DND-41 (cell line): ENCODE measurements around the gene ZNF571.

Source experiments
- ATAC-seq: fragments of 200-7000 bp; cut with Tn5 transposase; 3 replicates; pipeline ENCODE4 v1.9.1; 2021; ENCODE audit warnings: low read depth; ENCODE audit not compliant: insufficient read depth
- DNase-seq: peaks from one replicate; pipeline ENCODE4 v3.0.0-alpha.2; 2020
- H2AFZ ChIP-seq: 2 replicates; pipeline ENCODE4 v1.6.0; 2012; ENCODE audit warnings: low read depth, low read length
- H3K27ac ChIP-seq: 2 replicates; pipeline ENCODE4 v1.5.1; 2012; ENCODE audit warnings: low read length, inconsistent platforms
- H3K27me3 ChIP-seq: fragments of 200-600 bp; sonication (generic); 2 replicates; pipeline ENCODE4 v1.6.0; 2012; ENCODE audit warnings: low read length, mild to moderate bottlenecking, inconsistent platforms; ENCODE audit not compliant: insufficient read depth, poor library complexity
- H3K36me3 ChIP-seq: 2 replicates; pipeline ENCODE4 v1.5.1; 2012; ENCODE audit warnings: low read length, inconsistent platforms; ENCODE audit not compliant: insufficient read depth
- H3K4me1 ChIP-seq: 2 replicates; pipeline ENCODE4 v1.5.1; 2012; ENCODE audit warnings: mild to moderate bottlenecking, low read length; ENCODE audit not compliant: insufficient read depth
- H3K4me2 ChIP-seq: 2 replicates; pipeline ENCODE4 v1.6.0; 2012; ENCODE audit warnings: mild to moderate bottlenecking, moderate library complexity, low read length, inconsistent platforms; ENCODE audit not compliant: insufficient read depth
- H3K4me3 ChIP-seq, 2 experiments: fragments of 200-600 bp in 1 of 2; shearing (Covaris generic) in 1 of 2; 2 replicates each; pipeline ENCODE4 v1.5.1; 2012 to 2016; ENCODE audit warnings: inconsistent platforms in 2 of 2, low read length in 2 of 2, mild to moderate bottlenecking in 2 of 2, low read depth in 1 of 2, moderate library complexity in 1 of 2
- H3K79me2 ChIP-seq: 2 replicates; pipeline ENCODE4 v1.6.0; 2012; ENCODE audit warnings: low read length, inconsistent platforms; ENCODE audit not compliant: insufficient read depth
- H3K9ac ChIP-seq: 2 replicates; pipeline ENCODE4 v1.6.0; 2012; ENCODE audit warnings: low read depth, mild to moderate bottlenecking, inconsistent platforms, low read length, moderate library complexity
- H3K9me3 ChIP-seq: 2 replicates; pipeline ENCODE4 v1.5.1; 2012; ENCODE audit warnings: low read length, moderate library complexity, mild to moderate bottlenecking, inconsistent platforms; ENCODE audit not compliant: insufficient read depth, severe bottlenecking
- H4K20me1 ChIP-seq: 2 replicates; pipeline ENCODE4 v1.6.0; 2012; ENCODE audit warnings: low read length; ENCODE audit not compliant: insufficient read depth
- EZH2 ChIP-seq: IDR thresholded peaks from 3 replicates; pipeline ENCODE4 v1.6.1; 2012; ENCODE audit warnings: borderline replicate concordance, low read depth, mild to moderate bottlenecking, moderate library complexity, low read length, inconsistent platforms; ENCODE audit not compliant: severe bottlenecking
- TF ChIP-seq, protein P1 (sequence below): IDR thresholded peaks from 2 replicates; pipeline ENCODE4 v1.5.1; 2012; ENCODE audit warnings: borderline replicate concordance, low read length, moderate library complexity, mild to moderate bottlenecking; ENCODE audit not compliant: poor library complexity, severe bottlenecking; ENCODE audit errors: extremely low read depth

ZNF571 gene

GRCh38 chr19:37564624-37565369 is 29.8 kb downstream of the ZNF571 start:
- H2AFZ ChIP-seq: no peak overlapping the region
- H4K20me1 ChIP-seq: no peaks in the 10 kb centered on the region
- TF ChIP-seq, protein P1, sequence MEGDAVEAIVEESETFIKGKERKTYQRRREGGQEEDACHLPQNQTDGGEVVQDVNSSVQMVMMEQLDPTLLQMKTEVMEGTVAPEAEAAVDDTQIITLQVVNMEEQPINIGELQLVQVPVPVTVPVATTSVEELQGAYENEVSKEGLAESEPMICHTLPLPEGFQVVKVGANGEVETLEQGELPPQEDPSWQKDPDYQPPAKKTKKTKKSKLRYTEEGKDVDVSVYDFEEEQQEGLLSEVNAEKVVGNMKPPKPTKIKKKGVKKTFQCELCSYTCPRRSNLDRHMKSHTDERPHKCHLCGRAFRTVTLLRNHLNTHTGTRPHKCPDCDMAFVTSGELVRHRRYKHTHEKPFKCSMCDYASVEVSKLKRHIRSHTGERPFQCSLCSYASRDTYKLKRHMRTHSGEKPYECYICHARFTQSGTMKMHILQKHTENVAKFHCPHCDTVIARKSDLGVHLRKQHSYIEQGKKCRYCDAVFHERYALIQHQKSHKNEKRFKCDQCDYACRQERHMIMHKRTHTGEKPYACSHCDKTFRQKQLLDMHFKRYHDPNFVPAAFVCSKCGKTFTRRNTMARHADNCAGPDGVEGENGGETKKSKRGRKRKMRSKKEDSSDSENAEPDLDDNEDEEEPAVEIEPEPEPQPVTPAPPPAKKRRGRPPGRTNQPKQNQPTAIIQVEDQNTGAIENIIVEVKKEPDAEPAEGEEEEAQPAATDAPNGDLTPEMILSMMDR: no peak
- TF ChIP-seq EZH2: no peak
- ATAC-seq: no peak
- DNase-seq: no peak
- H3K4me3 ChIP-seq: no peak overlapping the region
- H3K9me3 ChIP-seq: peaks cover 84% of the 10 kb centered on the region
- H3K36me3 ChIP-seq: peaks cover 40% of the 10 kb centered on the region
- H3K9ac ChIP-seq: no peak overlapping the region
- H3K79me2 ChIP-seq: no peaks in the 10 kb centered on the region; the same call in 1 of the 2 replicates
- H3K4me1 ChIP-seq: no peaks in the 10 kb centered on the region
- H3K4me2 ChIP-seq: no peak overlapping the region
- no peaks in the 10 kb centered on the region for H3K27me3 ChIP-seq
- H3K27ac ChIP-seq: no peak overlapping the region

GRCh38 chr19:37563518-37563917 is 31.1 kb downstream of the ZNF571 start:
- Histone ChIP-seq H3K9me3 (peaks cover 78% of the 10 kb centered on the region), H3K4me2 (no peak overlapping the region), H3K79me2 (no peaks in the 10 kb centered on the region), H3K4me1 (no peaks in the 10 kb centered on the region), H3K27ac (no peak overlapping the region), H2AFZ (no peak overlapping the region), H3K36me3 (peaks cover 40% of the 10 kb centered on the region), H3K9ac (no peak overlapping the region), H4K20me1 (no peaks in the 10 kb centered on the region), H3K27me3 (no peaks in the 10 kb centered on the region), H3K4me3 (no peak overlapping the region)
- no peak for ATAC-seq
- TF ChIP-seq EZH2: no peak
- TF ChIP-seq, protein P1: no peak
- no peak for DNase-seq

GRCh38 chr19:37551129-37551993 is 43.2 kb downstream of the ZNF571 start:
- Histone ChIP-seq H3K9me3 (peaks cover 69% of the 10 kb centered on the region), H3K4me3 (no peak overlapping the region), H3K36me3 (no peaks in the 10 kb centered on the region), H4K20me1 (no peaks in the 10 kb centered on the region), H3K27ac (no peak overlapping the region), H3K4me2 (no peak overlapping the region), H3K9ac (no peak overlapping the region), H3K79me2 (no peaks in the 10 kb centered on the region), H2AFZ (no peak overlapping the region), H3K27me3 (no peaks in the 10 kb centered on the region), H3K4me1 (no peaks in the 10 kb centered on the region)
- no peak for TF ChIP-seq EZH2
- TF ChIP-seq, protein P1: peak; percentile 15
- ATAC-seq (no peak), DNase-seq (no peak)
